ENCODE measurements around the gene LY6G6D.

Gene LY6G6D

DNA sequence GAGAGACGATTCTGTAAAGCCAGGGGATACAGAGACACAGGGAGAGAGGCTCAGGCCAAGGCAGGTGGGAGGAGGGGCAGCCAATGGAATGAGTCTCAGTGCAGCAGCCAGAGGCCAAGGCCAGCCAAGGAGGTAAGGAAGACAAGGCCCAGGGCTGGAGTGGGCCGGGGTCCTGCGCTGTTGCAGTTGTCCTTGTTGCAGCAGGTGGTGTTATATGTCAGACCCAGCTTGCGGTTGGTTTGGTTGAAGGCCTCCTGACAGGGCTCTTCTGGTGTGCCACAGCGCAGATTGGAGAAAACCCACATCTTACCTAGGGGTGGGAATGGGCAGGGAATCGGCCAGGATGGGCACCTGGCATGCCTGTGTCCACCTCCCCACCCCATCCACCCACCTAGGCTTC, 3.9 kb downstream of the LY6G6D start:
- TF ChIP-seq, protein P1, sequence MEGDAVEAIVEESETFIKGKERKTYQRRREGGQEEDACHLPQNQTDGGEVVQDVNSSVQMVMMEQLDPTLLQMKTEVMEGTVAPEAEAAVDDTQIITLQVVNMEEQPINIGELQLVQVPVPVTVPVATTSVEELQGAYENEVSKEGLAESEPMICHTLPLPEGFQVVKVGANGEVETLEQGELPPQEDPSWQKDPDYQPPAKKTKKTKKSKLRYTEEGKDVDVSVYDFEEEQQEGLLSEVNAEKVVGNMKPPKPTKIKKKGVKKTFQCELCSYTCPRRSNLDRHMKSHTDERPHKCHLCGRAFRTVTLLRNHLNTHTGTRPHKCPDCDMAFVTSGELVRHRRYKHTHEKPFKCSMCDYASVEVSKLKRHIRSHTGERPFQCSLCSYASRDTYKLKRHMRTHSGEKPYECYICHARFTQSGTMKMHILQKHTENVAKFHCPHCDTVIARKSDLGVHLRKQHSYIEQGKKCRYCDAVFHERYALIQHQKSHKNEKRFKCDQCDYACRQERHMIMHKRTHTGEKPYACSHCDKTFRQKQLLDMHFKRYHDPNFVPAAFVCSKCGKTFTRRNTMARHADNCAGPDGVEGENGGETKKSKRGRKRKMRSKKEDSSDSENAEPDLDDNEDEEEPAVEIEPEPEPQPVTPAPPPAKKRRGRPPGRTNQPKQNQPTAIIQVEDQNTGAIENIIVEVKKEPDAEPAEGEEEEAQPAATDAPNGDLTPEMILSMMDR (IDR thresholded peaks at IDR 0.05; ENCODE audit: low read depth, low read length, missing control alignments): no peak
- H3K27ac ChIP-seq: no peak overlapping the region
- in situ Hi-C loops (cut with HindIII; ENCODE audit: low pct_ligation_motif_present, low sequenced_read_pairs): no loop called here
- H3K27me3 ChIP-seq (replicated peaks): no peaks in the 10 kb centered on the region
- H3K4me3 ChIP-seq (ENCODE audit: low read depth, low read length): no peak overlapping the region
- no peak for DNase-seq
- no peaks in the 10 kb centered on the region for H3K36me3 ChIP-seq (replicated peaks)

DNA sequence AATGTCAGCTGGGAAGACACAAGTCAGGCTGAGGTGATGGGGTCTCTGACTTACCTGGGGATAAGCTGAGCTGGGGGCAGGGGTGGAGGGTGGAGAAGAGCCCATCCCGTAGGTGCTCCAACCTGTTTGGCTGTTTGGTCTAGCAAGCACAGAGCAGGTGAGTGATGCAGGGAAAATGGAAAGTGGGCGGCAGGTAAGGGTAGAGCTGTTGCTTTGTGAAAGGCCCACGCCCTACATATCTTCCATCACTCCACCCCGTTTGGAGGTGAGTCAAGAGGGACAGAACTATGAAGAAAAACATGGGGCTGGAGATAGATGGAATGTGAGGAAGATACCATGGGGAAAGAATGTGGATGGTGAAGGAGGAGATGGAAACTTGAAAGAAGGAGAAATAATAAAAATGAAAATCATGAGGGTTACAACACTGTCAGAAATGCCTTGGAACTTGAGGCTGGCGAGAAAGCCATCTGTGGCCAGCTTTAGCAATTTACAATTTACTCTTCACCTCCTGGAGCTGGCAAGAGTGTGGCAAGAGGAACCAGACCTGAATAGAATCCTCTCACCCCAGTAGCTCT, 5.1 kb downstream of the LY6G6D start:
- H3K4me3 ChIP-seq (ENCODE audit: low read depth, low read length): no peak overlapping the region
- H3K27ac ChIP-seq: no peak overlapping the region
- no peaks in the 10 kb centered on the region for H3K27me3 ChIP-seq (replicated peaks)
- TF ChIP-seq, protein P1 (IDR thresholded peaks at IDR 0.05; ENCODE audit: low read depth, low read length, missing control alignments): no peak
- no peak for DNase-seq
- in situ Hi-C loops (cut with HindIII; ENCODE audit: low pct_ligation_motif_present, low sequenced_read_pairs): no loop called here
- H3K36me3 ChIP-seq (replicated peaks): no peaks in the 10 kb centered on the region

DNA sequence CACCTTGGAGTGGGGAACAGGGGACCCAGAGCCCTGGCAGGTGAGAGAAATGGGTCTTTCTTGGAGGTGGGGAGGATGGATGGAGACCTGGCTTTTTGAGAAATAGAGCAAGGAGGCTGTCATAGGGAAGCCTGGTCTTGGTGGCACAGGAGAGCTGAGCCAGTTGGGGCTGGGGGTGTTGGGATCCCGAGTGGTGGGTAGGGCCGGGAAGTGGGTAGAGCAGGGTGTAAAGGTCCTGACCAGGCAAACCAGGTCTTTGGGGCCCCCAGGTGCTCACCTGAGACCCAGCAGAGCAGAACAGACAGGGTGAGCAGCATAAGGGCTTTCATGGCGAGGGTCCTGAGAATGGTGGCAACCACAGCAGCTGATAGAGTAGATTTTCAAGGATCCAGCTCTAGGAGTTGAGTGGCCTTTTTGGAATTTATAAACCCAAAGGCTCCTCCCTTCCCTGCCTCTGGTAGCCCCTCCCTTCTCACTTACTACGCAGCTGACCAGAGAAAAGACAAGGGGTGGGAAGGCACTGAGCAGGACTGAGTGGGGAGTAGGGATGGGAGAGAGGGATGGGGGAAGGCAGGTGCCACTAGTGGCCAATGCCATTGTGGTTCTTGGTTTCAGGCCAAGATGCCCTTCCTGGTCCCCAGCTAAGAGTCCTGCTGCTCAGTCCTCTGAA, 6.3 kb downstream of the LY6G6D start, which contains the start of gene LY6G6C:
LY6G6C (minus strand) TSS at position 396 of the 670 bp plus-strand sequence; CDS start at position 329, 67 bp downstream.
- H3K4me3 ChIP-seq (ENCODE audit: low read depth, low read length): no peak within 1 kb of the TSS
- in situ Hi-C loops (cut with HindIII; ENCODE audit: low pct_ligation_motif_present, low sequenced_read_pairs): no loop called here
- peaks cover 4% of the 10 kb centered on the region for H3K36me3 ChIP-seq (replicated peaks)
- no peak for DNase-seq
- TF ChIP-seq, protein P1 (IDR thresholded peaks at IDR 0.05; ENCODE audit: low read depth, low read length, missing control alignments): no peak
- no peak within 1 kb of the TSS for H3K27ac ChIP-seq
- H3K27me3 ChIP-seq (replicated peaks): no peaks in the 10 kb centered on the region

DNA sequence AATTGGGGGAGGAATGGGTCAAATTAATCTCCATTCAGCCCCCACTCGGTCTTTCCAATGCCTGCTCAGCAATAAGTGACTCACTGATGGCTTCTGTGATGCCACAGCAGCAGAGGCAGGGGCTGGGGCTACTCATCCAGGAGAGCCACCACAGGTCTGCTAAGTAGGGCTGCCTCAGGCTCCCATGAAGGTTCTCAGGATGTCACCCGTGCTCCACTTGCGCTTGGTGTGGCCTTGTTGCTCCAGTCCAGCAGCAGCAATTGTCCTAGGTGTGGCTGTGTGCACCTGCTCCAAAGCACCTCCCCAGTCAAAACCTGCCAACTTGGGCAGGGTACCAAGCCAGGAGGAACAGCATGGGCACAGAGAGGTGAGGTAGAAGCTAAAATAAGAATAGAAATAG, 7.0 kb downstream of the LY6G6D start:
- Histone ChIP-seq H3K27me3 (replicated peaks) (no peaks in the 10 kb centered on the region), H3K27ac (no peak overlapping the region), H3K36me3 (replicated peaks) (peaks cover 9% of the 10 kb centered on the region), H3K4me3 (ENCODE audit: low read depth, low read length) (no peak overlapping the region)
- TF ChIP-seq, protein P1 (IDR thresholded peaks at IDR 0.05; ENCODE audit: low read depth, low read length, missing control alignments): no peak
- no peak for DNase-seq
- in situ Hi-C loops (cut with HindIII; ENCODE audit: low pct_ligation_motif_present, low sequenced_read_pairs): no loop called here

DNA sequence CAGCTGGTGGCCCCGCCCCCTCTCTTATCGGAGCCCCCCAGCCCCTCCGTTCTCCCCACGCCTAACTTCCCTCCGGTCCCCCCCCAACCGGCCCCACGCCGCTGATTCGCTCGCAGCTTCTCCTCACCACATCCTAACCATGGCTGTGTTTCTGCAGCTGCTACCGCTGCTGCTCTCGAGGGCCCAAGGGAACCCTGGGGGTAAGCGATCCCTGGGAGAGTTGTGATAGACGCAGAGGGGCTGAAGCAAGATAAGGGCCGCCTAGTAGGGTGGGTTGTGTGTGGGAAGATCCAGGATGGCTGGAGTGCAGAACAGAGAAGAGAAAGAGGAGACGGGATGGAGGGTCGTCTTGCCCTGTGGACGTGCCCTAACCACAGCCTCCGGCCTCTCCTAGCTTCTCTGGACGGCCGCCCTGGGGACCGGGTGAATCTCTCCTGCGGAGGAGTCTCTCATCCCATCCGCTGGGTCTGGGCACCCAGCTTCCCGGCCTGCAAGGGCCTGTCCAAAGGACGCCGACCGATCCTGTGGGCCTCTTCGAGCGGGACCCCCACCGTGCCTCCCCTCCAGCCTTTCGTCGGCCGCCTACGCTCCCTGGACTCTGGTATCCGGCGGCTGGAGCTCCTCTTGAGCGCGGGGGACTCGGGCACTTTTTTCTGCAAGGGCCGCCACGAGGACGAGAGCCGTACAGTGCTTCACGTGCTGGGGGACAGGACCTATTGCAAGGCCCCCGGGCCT, 8.3 kb downstream of the LY6G6D start, which contains the start of gene MPIG6B:
MPIG6B (plus strand) TSS at position 129 of the 735 bp plus-strand sequence; CDS start at position 140, 11 bp downstream.
- no peak for DNase-seq
- in situ Hi-C loops (cut with HindIII; ENCODE audit: low pct_ligation_motif_present, low sequenced_read_pairs): no loop called here
- TF ChIP-seq, protein P1 (IDR thresholded peaks at IDR 0.05; ENCODE audit: low read depth, low read length, missing control alignments): no peak

More for the DNA sequence above, 8.3 kb downstream of the LY6G6D start, which contains the start of gene MPIG6B:
- no peaks in the 10 kb centered on the region for H3K27me3 ChIP-seq (replicated peaks)
- no peak within 1 kb of the TSS for H3K4me3 ChIP-seq (ENCODE audit: low read depth, low read length)
- H3K27ac ChIP-seq: no peak within 1 kb of the TSS
- H3K36me3 ChIP-seq (replicated peaks): peaks cover 17% of the 10 kb centered on the region

All from brain microvascular endothelial cell (primary cell).